ENCODE data around the gene TCEAL6. TPM values are rescaled to one million over a fixed set of nuclear protein-coding genes. Genes with fewer than 3 reads are reported as not detected.
A peak's percentile ranks its signal among the peaks of the same experiment; 100 is the strongest.
"Not testable (repeated sequence)": the region's sequence is repeated elsewhere in the genome, so short reads cannot be mapped to it uniquely, and the experiment has no call there.

The TCEAL6 gene
- polyA plus RNA-seq, 2 donors = not detected

GRCh38 chrX:102126863-102127262 lies 15.4 kb downstream of the TCEAL6 start:
- no peaks in the 10 kb centered on the region for H3K36me3 ChIP-seq (ENCODE audit: control insufficient read depth in 2 of 2, insufficient read depth in 2 of 2, low read length in 1 of 2)
- no peak overlapping the region for H3K27ac ChIP-seq (ENCODE audit: low read depth in 2 of 2, low read length in 1 of 2)
- 43 to 47% methylated on average over 8 of the region's 8 CpGs for WGBS, 2 donors

GRCh38 chrX:102126080-102126818 lies 16.0 kb downstream of the TCEAL6 start:
- not testable (repeated sequence) for H3K36me3 ChIP-seq (ENCODE audit: control insufficient read depth in 2 of 2, insufficient read depth in 2 of 2, low read length in 1 of 2); H3K9me3 ChIP-seq (ENCODE audit: control insufficient read depth in 2 of 2, insufficient read depth in 1 of 2, low read depth in 1 of 2, low read length in 1 of 2); H3K27me3 ChIP-seq (ENCODE audit: control insufficient read depth in 1 of 2, insufficient read depth in 2 of 2, low read length in 2 of 2); H3K4me3 ChIP-seq (ENCODE audit: low read depth in 1 of 2, low read length in 2 of 2); H3K4me1 ChIP-seq (ENCODE audit: control insufficient read depth in 2 of 2, insufficient read depth in 2 of 2, low read length in 1 of 2)
- H3K27ac ChIP-seq (ENCODE audit: low read depth in 2 of 2, low read length in 1 of 2) = peak overlapping the region in 1 of 2 donors; percentile 6
- 16 to 40% methylated on average over 21 of the region's 21 CpGs for WGBS, 2 donors

More at GRCh38 chrX:102126863-102127262, 15.4 kb downstream of the TCEAL6 start:
- no peaks in the 10 kb centered on the region for H3K27me3 ChIP-seq (ENCODE audit: control insufficient read depth in 1 of 2, insufficient read depth in 2 of 2, low read length in 2 of 2)
- no peaks in the 10 kb centered on the region for H3K9me3 ChIP-seq (ENCODE audit: control insufficient read depth in 2 of 2, insufficient read depth in 1 of 2, low read depth in 1 of 2, low read length in 1 of 2)
- no peaks in the 10 kb centered on the region for H3K4me1 ChIP-seq (ENCODE audit: control insufficient read depth in 2 of 2, insufficient read depth in 2 of 2, low read length in 1 of 2)
- no peak overlapping the region for H3K4me3 ChIP-seq (ENCODE audit: low read depth in 1 of 2, low read length in 2 of 2)

- 1 to 31% methylated on average over 27 to 33 of the region's 38 CpGs for WGBS, 2 donors
- H3K9me3 ChIP-seq (ENCODE audit: control insufficient read depth in 2 of 2, insufficient read depth in 1 of 2, low read depth in 1 of 2, low read length in 1 of 2); H3K4me1 ChIP-seq (ENCODE audit: control insufficient read depth in 2 of 2, insufficient read depth in 2 of 2, low read length in 1 of 2); H3K36me3 ChIP-seq (ENCODE audit: control insufficient read depth in 2 of 2, insufficient read depth in 2 of 2, low read length in 1 of 2); H3K27me3 ChIP-seq (ENCODE audit: control insufficient read depth in 1 of 2, insufficient read depth in 2 of 2, low read length in 2 of 2): not testable (repeated sequence)
- H3K4me3 ChIP-seq (ENCODE audit: low read depth in 1 of 2, low read length in 2 of 2) = peak within 1 kb of the TSS in 1 of 2 donors; percentile 29
- H3K27ac ChIP-seq (ENCODE audit: low read depth in 2 of 2, low read length in 1 of 2) = peak within 1 kb of the TSS in 1 of 2 donors; percentile 6
These were observed 16.8 kb downstream of the TCEAL6 start, which contains the start of gene TCEAL2 for GRCh38 chrX:102125436-102125835. Gene TCEAL2, plus strand, starts transcription at chrX:102125679. Its CDS starts 1,152 bp downstream, at chrX:102126831.

GRCh38 chrX:102125014-102125413 lies 17.3 kb downstream of the TCEAL6 start:
- not testable (repeated sequence) for H3K9me3 ChIP-seq (ENCODE audit: control insufficient read depth in 2 of 2, insufficient read depth in 1 of 2, low read depth in 1 of 2, low read length in 1 of 2)

DNA sequence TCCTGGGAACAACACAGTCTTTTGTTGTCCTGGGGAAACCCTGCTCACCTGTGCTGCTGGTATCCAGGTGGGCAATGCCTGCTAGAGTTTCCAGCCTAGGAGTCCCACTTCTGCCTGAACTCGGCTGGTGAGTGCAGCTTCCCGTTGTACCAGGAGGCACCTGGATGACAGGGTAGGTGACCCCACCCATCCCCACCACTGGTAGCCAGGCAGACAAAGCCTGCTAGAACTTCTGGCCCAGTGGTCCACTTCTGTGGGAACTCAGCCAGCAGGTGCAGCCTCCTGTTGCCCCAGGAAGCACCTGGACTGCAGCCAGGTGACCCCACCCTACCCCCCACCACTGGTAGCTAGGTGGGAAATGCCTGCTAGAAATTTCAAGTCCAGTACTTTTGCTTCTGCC lies 26.5 kb downstream of the TCEAL6 start:
- H3K4me1 ChIP-seq (ENCODE audit: control insufficient read depth in 2 of 2, insufficient read depth in 2 of 2, low read length in 1 of 2) = no peaks in the 10 kb centered on the region
- no peaks in the 10 kb centered on the region for H3K36me3 ChIP-seq (ENCODE audit: control insufficient read depth in 2 of 2, insufficient read depth in 2 of 2, low read length in 1 of 2)
- H3K9me3 ChIP-seq (ENCODE audit: control insufficient read depth in 2 of 2, insufficient read depth in 1 of 2, low read depth in 1 of 2, low read length in 1 of 2) = no peaks in the 10 kb centered on the region
- no peak overlapping the region for H3K27ac ChIP-seq (ENCODE audit: low read depth in 2 of 2, low read length in 1 of 2)
- WGBS, 2 donors = 73 to 90% methylated on average over 2 of the region's 2 CpGs
- H3K4me3 ChIP-seq (ENCODE audit: low read depth in 1 of 2, low read length in 2 of 2) = no peak overlapping the region
- H3K27me3 ChIP-seq (ENCODE audit: control insufficient read depth in 1 of 2, insufficient read depth in 2 of 2, low read length in 2 of 2) = no peaks in the 10 kb centered on the region

More at GRCh38 chrX:102125014-102125413, 17.3 kb downstream of the TCEAL6 start:
- H3K27ac ChIP-seq (ENCODE audit: low read depth in 2 of 2, low read length in 1 of 2); H3K36me3 ChIP-seq (ENCODE audit: control insufficient read depth in 2 of 2, insufficient read depth in 2 of 2, low read length in 1 of 2); H3K27me3 ChIP-seq (ENCODE audit: control insufficient read depth in 1 of 2, insufficient read depth in 2 of 2, low read length in 2 of 2); H3K4me1 ChIP-seq (ENCODE audit: control insufficient read depth in 2 of 2, insufficient read depth in 2 of 2, low read length in 1 of 2): not testable (repeated sequence)
- peak overlapping the region in 1 of 2 donors; percentile 29 for H3K4me3 ChIP-seq (ENCODE audit: low read depth in 1 of 2, low read length in 2 of 2)
- WGBS, 2 donors = 8 to 25% methylated on average over 6 to 9 of the region's 10 CpGs

DNA sequence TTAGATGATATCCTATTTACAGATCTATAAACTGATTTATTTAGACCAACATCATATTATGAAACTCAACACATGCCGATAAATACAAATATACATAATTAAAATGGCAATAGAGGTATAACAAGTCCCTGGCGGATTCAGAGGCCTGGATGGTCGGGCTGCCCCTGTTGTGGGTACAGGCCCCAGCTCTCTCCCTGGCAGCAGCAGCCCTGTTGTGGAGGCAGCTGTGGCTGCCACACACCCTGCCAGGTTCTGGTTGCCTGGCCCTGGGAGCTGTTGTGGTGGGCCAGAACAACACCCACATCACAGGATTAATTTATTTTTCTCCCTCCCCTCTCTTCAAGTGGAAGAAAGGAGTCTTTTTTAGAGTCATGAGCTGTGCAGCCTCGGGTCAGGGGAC lies 28.9 kb downstream of the TCEAL6 start:
- Histone ChIP-seq H3K4me3 (ENCODE audit: low read depth in 1 of 2, low read length in 2 of 2) (no peak overlapping the region), H3K4me1 (ENCODE audit: control insufficient read depth in 2 of 2, insufficient read depth in 2 of 2, low read length in 1 of 2) (no peaks in the 10 kb centered on the region), H3K27ac (ENCODE audit: low read depth in 2 of 2, low read length in 1 of 2) (no peak overlapping the region), H3K36me3 (ENCODE audit: control insufficient read depth in 2 of 2, insufficient read depth in 2 of 2, low read length in 1 of 2) (no peaks in the 10 kb centered on the region), H3K9me3 (ENCODE audit: control insufficient read depth in 2 of 2, insufficient read depth in 1 of 2, low read depth in 1 of 2, low read length in 1 of 2) (peaks cover 0 to 4% of the 10 kb centered on the region in 2 donors), H3K27me3 (ENCODE audit: control insufficient read depth in 1 of 2, insufficient read depth in 2 of 2, low read length in 2 of 2) (no peaks in the 10 kb centered on the region)
- WGBS, 2 donors = 57 to 70% methylated on average over 4 of the region's 4 CpGs

Other genes starting within 250 kb of the TCEAL6 start
- 1 to 10 TPM; 1.6 to 3.9 TPM for gene ZMAT1, start 210.5 kb downstream of the TCEAL6 start, polyA plus RNA-seq
- 1 to 10 TPM; 1.6 to 3.5 TPM for gene TCEAL2, start 16.8 kb downstream of the TCEAL6 start, polyA plus RNA-seq
- 1 to 10 TPM; 1.0 to 1.6 TPM for gene BEX5, start 13.5 kb upstream of the TCEAL6 start, polyA plus RNA-seq
- gene TCP11X1, start 72.8 kb upstream of the TCEAL6 start, polyA plus RNA-seq = not detected
- gene NXF2, start 104.7 kb upstream of the TCEAL6 start, polyA plus RNA-seq = not detected

All from esophagus (tissue), 2 donors.